ENCODE measurements around the gene ANKRD36B. TPM values are rescaled to one million over a fixed set of nuclear protein-coding genes. Genes with fewer than 3 reads are reported as not detected.
"Not testable (repeated sequence)": the region's sequence is repeated elsewhere in the genome, so short reads cannot be mapped to it uniquely, and the experiment has no call there.

ANKRD36B gene
- total and polyA plus RNA-seq, 5 experiments from 2014 or later, result 8.1 to 78.7 (median 14.8) TPM

GRCh38 chr2:97601537-97601936 lies 11.9 kb upstream of the ANKRD36B start:
- Mint-ChIP-seq H3K27me3 (peaks cover 0 to 19% (median 3%) of the 10 kb centered on the region in 5 donors), H3K27ac (peak overlapping the region in 3 of 10 donors; percentile 33 to 49 (median 48)), H3K4me3 (peak overlapping the region in 1 of 10 donors; percentile 47)
- POLR2A ChIA-PET, H3K36me3 Mint-ChIP-seq, H3K4me1 Mint-ChIP-seq, H3K9me3 Mint-ChIP-seq: not testable (repeated sequence)
- DNase-seq (peak in 1 of 10 donors; percentile 30), ATAC-seq (peak; percentile 39 to 59)

GRCh38 chr2:97596180-97596579 lies 6.5 kb upstream of the ANKRD36B start:
- H3K4me3 Mint-ChIP-seq, ATAC-seq, POLR2A ChIA-PET, H3K36me3 Mint-ChIP-seq, H3K4me1 Mint-ChIP-seq, H3K9me3 Mint-ChIP-seq, DNase-seq, H3K27ac Mint-ChIP-seq: not testable (repeated sequence)
- peaks cover 0 to 25% (median 3%) of the 10 kb centered on the region in 5 donors for H3K27me3 Mint-ChIP-seq

GRCh38 chr2:97593520-97593919 lies 3.8 kb upstream of the ANKRD36B start:
- H3K36me3 Mint-ChIP-seq, H3K9me3 Mint-ChIP-seq, H3K4me1 Mint-ChIP-seq, H3K4me3 Mint-ChIP-seq, POLR2A ChIA-PET, H3K27me3 Mint-ChIP-seq, DNase-seq, H3K27ac Mint-ChIP-seq, ATAC-seq: not testable (repeated sequence)

- not testable (repeated sequence) for H3K27me3 Mint-ChIP-seq, H3K9me3 Mint-ChIP-seq, H3K4me1 Mint-ChIP-seq, H3K36me3 Mint-ChIP-seq
- peak overlapping the region; percentile 79 to 99 (median 88) for H3K4me3 Mint-ChIP-seq
- peak overlapping the region; percentile 49 to 96 (median 88) for H3K27ac Mint-ChIP-seq
- DNase-seq, result peak; percentile 34 to 89 (median 77)
- ATAC-seq, result peak; percentile 57 to 58
- POLR2A ChIA-PET, result interaction anchor here (0.6 to 2.9 kb wide), 10 partner anchors 55 to 171 kb away, joined by 3 to 39 read pairs (median 5); partner anchors contain the start of genes COX5B and ZAP70
These were observed 1.1 kb upstream of the ANKRD36B start for GRCh38 chr2:97590515-97591394.

- not testable (repeated sequence) for H3K9me3 Mint-ChIP-seq, DNase-seq, H3K36me3 Mint-ChIP-seq, H3K27me3 Mint-ChIP-seq, ATAC-seq, H3K4me1 Mint-ChIP-seq
- Mint-ChIP-seq H3K27ac (peak overlapping the region; percentile 97 to 100 (median 99)), H3K4me3 (peak overlapping the region; percentile 95 to 99 (median 99))
- POLR2A ChIA-PET, result interaction anchor here (0.8 to 2.9 kb wide), 5 partner anchors 57 to 129 kb away, joined by 3 to 39 read pairs (median 10); partner anchors contain the start of gene COX5B
These were observed 450 bp downstream of the ANKRD36B start for GRCh38 chr2:97589257-97589597.

- H3K4me3 Mint-ChIP-seq, ATAC-seq: not testable (repeated sequence)
These were observed 24.0 kb downstream of the ANKRD36B start for GRCh38 chr2:97565674-97566073.

GRCh38 chr2:97552406-97552805 lies 37.3 kb downstream of the ANKRD36B start:
- POLR2A ChIA-PET, H3K4me3 Mint-ChIP-seq, H3K27ac Mint-ChIP-seq, H3K4me1 Mint-ChIP-seq, DNase-seq, H3K9me3 Mint-ChIP-seq, ATAC-seq, H3K27me3 Mint-ChIP-seq: not testable (repeated sequence)
- H3K36me3 Mint-ChIP-seq, result peaks cover 5 to 93% (median 31%) of the 10 kb centered on the region in 3 donors

More at GRCh38 chr2:97565674-97566073, 24.0 kb downstream of the ANKRD36B start:
- POLR2A ChIA-PET, DNase-seq, H3K27ac Mint-ChIP-seq, H3K9me3 Mint-ChIP-seq, H3K4me1 Mint-ChIP-seq, H3K27me3 Mint-ChIP-seq: not testable (repeated sequence)
- H3K36me3 Mint-ChIP-seq, result peaks cover 0 to 22% (median 2%) of the 10 kb centered on the region in 3 donors

GRCh38 chr2:97550498-97550897 lies 39.2 kb downstream of the ANKRD36B start:
- H3K27ac Mint-ChIP-seq, POLR2A ChIA-PET, H3K4me3 Mint-ChIP-seq, ATAC-seq, H3K27me3 Mint-ChIP-seq, DNase-seq, H3K9me3 Mint-ChIP-seq, H3K4me1 Mint-ChIP-seq: not testable (repeated sequence)
- H3K36me3 Mint-ChIP-seq, result peaks cover 6 to 95% (median 32%) of the 10 kb centered on the region in 3 donors

- H3K27me3 Mint-ChIP-seq, DNase-seq, H3K4me1 Mint-ChIP-seq, H3K9me3 Mint-ChIP-seq, ATAC-seq, POLR2A ChIA-PET, H3K4me3 Mint-ChIP-seq: not testable (repeated sequence)
- Mint-ChIP-seq H3K36me3 (peaks cover 6 to 89% (median 32%) of the 10 kb centered on the region in 3 donors), H3K27ac (peak overlapping the region in 2 of 10 donors; percentile 25 to 38)
These were observed 40.6 kb downstream of the ANKRD36B start for GRCh38 chr2:97549058-97549457.

GRCh38 chr2:97548536-97548935 lies 41.1 kb downstream of the ANKRD36B start:
- POLR2A ChIA-PET, H3K4me1 Mint-ChIP-seq, ATAC-seq, H3K9me3 Mint-ChIP-seq, H3K4me3 Mint-ChIP-seq, DNase-seq, H3K27me3 Mint-ChIP-seq: not testable (repeated sequence)
- Mint-ChIP-seq H3K36me3 (peaks cover 6 to 85% (median 29%) of the 10 kb centered on the region in 3 donors), H3K27ac (peak overlapping the region in 2 of 10 donors; percentile 25 to 38)

- no peak overlapping the region for H3K4me3 Mint-ChIP-seq
- peaks cover 6 to 71% (median 22%) of the 10 kb centered on the region in 3 donors for H3K36me3 Mint-ChIP-seq
- POLR2A ChIA-PET, result no interaction called here
- H3K9me3 Mint-ChIP-seq, result no peaks in the 10 kb centered on the region
- peaks cover 0 to 4% (median 0%) of the 10 kb centered on the region in 4 donors for H3K4me1 Mint-ChIP-seq
- no peaks in the 10 kb centered on the region for H3K27me3 Mint-ChIP-seq
- ATAC-seq (no peak), DNase-seq (no peak)
- H3K27ac Mint-ChIP-seq, result no peak overlapping the region
These were observed 43.0 kb downstream of the ANKRD36B start for GRCh38 chr2:97546711-97547110.

GRCh38 chr2:97544911-97545310 lies 44.8 kb downstream of the ANKRD36B start:
- H3K36me3 Mint-ChIP-seq, result peaks cover 6 to 65% (median 11%) of the 10 kb centered on the region in 3 donors
- H3K4me3 Mint-ChIP-seq, POLR2A ChIA-PET, H3K9me3 Mint-ChIP-seq, H3K27me3 Mint-ChIP-seq, ATAC-seq, H3K27ac Mint-ChIP-seq, DNase-seq, H3K4me1 Mint-ChIP-seq: not testable (repeated sequence)

- H3K4me3 Mint-ChIP-seq, POLR2A ChIA-PET, H3K27ac Mint-ChIP-seq, H3K4me1 Mint-ChIP-seq, H3K27me3 Mint-ChIP-seq, ATAC-seq, DNase-seq: not testable (repeated sequence)
- Mint-ChIP-seq H3K9me3 (peaks cover 0 to 18% (median 0%) of the 10 kb centered on the region in 9 donors), H3K36me3 (peaks cover 0 to 32% (median 17%) of the 10 kb centered on the region in 3 donors)
These were observed 63.8 kb downstream of the ANKRD36B start for GRCh38 chr2:97525904-97526303.
